ENCODE results near the gene LSMEM2. TPM values are rescaled to one million over a fixed set of nuclear protein-coding genes. Genes with fewer than 3 reads are reported as not detected.

The LSMEM2 gene
- total and polyA plus RNA-seq, 2 experiments from 2014 or later, result 0.59 to 0.86 TPM

DNA sequence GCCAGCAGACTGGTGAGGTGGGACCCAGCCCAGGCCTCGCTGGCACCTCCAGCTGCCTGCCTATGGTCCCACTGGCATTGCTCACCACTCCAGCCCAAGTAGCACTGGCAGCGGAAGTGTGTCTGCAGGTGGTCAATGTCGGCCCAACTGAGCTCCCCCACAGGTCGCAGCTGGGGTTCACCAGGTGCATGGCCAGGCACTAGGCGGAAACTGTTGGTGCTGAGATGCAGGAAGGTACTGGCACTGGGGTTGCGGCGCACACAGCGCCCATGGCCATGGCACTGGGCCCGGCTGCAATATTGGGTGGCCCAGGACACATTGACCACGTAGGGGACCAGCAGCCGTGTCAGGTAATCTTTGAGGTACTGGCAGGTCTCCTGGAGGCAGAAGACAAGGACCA is 39.3 kb downstream of the LSMEM2 start:
- Histone ChIP-seq H3K4me3 (no peak overlapping the region), H4K20me1 (replicated peaks; ENCODE audit: insufficient read depth) (peaks cover 5% of the 10 kb centered on the region; the same call in 1 of the 2 replicates), H3K27me3 (ENCODE audit: insufficient read depth) (no peaks in the 10 kb centered on the region), H2AFZ (no peak overlapping the region), H3F3A (replicated peaks; ENCODE audit: low read depth) (peaks cover 20% of the 10 kb centered on the region; the same call in 1 of the 2 replicates), H3K27ac (ENCODE audit: low read depth) (no peak overlapping the region), H3K36me3 (ENCODE audit: insufficient read depth) (peaks cover 8% of the 10 kb centered on the region), H3K4me2 (no peak overlapping the region), H3K9me2 (ENCODE audit: insufficient read depth) (no peaks in the 10 kb centered on the region), H3K4me1 (ENCODE audit: insufficient read depth) (peaks cover 11% of the 10 kb centered on the region), H3K79me2 (replicated peaks; ENCODE audit: insufficient read depth) (peaks cover 26% of the 10 kb centered on the region)
- H3K4me3 Mint-ChIP-seq, result no peak overlapping the region; the same call in 2 of the 3 replicates
- no peak for TF ChIP-seq EZH2phosphoT487 (IDR thresholded peaks at IDR 0.05; ENCODE audit: unreplicated experiment)
- TF ChIP-seq NANOG (IDR thresholded peaks at IDR 0.05; ENCODE audit: borderline replicate concordance), result no peak
- TF ChIP-seq, protein P1, sequence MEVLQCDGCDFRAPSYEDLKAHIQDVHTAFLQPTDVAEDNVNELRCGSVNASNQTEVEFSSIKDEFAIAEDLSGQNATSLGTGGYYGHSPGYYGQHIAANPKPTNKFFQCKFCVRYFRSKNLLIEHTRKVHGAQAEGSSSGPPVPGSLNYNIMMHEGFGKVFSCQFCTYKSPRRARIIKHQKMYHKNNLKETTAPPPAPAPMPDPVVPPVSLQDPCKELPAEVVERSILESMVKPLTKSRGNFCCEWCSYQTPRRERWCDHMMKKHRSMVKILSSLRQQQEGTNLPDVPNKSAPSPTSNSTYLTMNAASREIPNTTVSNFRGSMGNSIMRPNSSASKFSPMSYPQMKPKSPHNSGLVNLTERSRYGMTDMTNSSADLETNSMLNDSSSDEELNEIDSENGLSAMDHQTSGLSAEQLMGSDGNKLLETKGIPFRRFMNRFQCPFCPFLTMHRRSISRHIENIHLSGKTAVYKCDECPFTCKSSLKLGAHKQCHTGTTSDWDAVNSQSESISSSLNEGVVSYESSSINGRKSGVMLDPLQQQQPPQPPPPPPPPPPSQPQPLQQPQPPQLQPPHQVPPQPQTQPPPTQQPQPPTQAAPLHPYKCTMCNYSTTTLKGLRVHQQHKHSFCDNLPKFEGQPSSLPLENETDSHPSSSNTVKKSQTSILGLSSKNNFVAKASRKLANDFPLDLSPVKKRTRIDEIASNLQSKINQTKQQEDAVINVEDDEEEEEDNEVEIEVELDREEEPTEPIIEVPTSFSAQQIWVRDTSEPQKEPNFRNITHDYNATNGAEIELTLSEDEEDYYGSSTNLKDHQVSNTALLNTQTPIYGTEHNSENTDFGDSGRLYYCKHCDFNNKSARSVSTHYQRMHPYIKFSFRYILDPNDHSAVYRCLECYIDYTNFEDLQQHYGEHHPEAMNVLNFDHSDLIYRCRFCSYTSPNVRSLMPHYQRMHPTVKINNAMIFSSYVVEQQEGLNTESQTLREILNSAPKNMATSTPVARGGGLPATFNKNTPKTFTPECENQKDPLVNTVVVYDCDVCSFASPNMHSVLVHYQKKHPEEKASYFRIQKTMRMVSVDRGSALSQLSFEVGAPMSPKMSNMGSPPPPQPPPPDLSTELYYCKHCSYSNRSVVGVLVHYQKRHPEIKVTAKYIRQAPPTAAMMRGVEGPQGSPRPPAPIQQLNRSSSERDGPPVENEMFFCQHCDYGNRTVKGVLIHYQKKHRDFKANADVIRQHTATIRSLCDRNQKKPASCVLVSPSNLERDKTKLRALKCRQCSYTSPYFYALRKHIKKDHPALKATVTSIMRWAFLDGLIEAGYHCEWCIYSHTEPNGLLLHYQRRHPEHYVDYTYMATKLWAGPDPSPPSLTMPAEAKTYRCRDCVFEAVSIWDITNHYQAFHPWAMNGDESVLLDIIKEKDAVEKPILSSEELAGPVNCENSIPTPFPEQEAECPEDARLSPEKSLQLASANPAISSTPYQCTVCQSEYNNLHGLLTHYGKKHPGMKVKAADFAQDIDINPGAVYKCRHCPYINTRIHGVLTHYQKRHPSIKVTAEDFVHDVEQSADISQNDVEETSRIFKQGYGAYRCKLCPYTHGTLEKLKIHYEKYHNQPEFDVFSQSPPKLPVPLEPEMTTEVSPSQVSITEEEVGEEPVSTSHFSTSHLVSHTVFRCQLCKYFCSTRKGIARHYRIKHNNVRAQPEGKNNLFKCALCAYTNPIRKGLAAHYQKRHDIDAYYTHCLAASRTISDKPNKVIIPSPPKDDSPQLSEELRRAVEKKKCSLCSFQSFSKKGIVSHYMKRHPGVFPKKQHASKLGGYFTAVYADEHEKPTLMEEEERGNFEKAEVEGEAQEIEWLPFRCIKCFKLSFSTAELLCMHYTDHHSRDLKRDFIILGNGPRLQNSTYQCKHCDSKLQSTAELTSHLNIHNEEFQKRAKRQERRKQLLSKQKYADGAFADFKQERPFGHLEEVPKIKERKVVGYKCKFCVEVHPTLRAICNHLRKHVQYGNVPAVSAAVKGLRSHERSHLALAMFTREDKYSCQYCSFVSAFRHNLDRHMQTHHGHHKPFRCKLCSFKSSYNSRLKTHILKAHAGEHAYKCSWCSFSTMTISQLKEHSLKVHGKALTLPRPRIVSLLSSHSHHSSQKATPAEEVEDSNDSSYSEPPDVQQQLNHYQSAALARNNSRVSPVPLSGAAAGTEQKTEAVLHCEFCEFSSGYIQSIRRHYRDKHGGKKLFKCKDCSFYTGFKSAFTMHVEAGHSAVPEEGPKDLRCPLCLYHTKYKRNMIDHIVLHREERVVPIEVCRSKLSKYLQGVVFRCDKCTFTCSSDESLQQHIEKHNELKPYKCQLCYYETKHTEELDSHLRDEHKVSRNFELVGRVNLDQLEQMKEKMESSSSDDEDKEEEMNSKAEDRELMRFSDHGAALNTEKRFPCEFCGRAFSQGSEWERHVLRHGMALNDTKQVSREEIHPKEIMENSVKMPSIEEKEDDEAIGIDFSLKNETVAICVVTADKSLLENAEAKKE (CRISPR knock-in tag; IDR thresholded peaks at IDR 0.05), result no peak
- TF ChIP-seq ZNF114 (CRISPR knock-in tag; IDR thresholded peaks at IDR 0.05), result no peak
- TF ChIP-seq, protein P2, sequence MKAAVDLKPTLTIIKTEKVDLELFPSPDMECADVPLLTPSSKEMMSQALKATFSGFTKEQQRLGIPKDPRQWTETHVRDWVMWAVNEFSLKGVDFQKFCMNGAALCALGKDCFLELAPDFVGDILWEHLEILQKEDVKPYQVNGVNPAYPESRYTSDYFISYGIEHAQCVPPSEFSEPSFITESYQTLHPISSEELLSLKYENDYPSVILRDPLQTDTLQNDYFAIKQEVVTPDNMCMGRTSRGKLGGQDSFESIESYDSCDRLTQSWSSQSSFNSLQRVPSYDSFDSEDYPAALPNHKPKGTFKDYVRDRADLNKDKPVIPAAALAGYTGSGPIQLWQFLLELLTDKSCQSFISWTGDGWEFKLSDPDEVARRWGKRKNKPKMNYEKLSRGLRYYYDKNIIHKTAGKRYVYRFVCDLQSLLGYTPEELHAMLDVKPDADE (IDR thresholded peaks at IDR 0.05), result no peak
- TF ChIP-seq, protein P3, sequence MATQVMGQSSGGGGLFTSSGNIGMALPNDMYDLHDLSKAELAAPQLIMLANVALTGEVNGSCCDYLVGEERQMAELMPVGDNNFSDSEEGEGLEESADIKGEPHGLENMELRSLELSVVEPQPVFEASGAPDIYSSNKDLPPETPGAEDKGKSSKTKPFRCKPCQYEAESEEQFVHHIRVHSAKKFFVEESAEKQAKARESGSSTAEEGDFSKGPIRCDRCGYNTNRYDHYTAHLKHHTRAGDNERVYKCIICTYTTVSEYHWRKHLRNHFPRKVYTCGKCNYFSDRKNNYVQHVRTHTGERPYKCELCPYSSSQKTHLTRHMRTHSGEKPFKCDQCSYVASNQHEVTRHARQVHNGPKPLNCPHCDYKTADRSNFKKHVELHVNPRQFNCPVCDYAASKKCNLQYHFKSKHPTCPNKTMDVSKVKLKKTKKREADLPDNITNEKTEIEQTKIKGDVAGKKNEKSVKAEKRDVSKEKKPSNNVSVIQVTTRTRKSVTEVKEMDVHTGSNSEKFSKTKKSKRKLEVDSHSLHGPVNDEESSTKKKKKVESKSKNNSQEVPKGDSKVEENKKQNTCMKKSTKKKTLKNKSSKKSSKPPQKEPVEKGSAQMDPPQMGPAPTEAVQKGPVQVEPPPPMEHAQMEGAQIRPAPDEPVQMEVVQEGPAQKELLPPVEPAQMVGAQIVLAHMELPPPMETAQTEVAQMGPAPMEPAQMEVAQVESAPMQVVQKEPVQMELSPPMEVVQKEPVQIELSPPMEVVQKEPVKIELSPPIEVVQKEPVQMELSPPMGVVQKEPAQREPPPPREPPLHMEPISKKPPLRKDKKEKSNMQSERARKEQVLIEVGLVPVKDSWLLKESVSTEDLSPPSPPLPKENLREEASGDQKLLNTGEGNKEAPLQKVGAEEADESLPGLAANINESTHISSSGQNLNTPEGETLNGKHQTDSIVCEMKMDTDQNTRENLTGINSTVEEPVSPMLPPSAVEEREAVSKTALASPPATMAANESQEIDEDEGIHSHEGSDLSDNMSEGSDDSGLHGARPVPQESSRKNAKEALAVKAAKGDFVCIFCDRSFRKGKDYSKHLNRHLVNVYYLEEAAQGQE (IDR thresholded peaks at IDR 0.05; ENCODE audit: unreplicated experiment), result no peak
- TF ChIP-seq EZH2 (IDR thresholded peaks at IDR 0.05; ENCODE audit: low read depth, unreplicated experiment), result no peak
- TF ChIP-seq, protein P4, sequence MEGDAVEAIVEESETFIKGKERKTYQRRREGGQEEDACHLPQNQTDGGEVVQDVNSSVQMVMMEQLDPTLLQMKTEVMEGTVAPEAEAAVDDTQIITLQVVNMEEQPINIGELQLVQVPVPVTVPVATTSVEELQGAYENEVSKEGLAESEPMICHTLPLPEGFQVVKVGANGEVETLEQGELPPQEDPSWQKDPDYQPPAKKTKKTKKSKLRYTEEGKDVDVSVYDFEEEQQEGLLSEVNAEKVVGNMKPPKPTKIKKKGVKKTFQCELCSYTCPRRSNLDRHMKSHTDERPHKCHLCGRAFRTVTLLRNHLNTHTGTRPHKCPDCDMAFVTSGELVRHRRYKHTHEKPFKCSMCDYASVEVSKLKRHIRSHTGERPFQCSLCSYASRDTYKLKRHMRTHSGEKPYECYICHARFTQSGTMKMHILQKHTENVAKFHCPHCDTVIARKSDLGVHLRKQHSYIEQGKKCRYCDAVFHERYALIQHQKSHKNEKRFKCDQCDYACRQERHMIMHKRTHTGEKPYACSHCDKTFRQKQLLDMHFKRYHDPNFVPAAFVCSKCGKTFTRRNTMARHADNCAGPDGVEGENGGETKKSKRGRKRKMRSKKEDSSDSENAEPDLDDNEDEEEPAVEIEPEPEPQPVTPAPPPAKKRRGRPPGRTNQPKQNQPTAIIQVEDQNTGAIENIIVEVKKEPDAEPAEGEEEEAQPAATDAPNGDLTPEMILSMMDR (conservative IDR thresholded peaks at IDR 0.05; ENCODE audit: low read depth in 2 of 2), result no peak
- no peak for TF ChIP-seq POLR2AphosphoS5 (IDR thresholded peaks at IDR 0.05; ENCODE audit: low read depth)
- TF ChIP-seq JUNB (IDR thresholded peaks at IDR 0.05; ENCODE audit: unreplicated experiment), result no peak
- TF ChIP-seq CREB1 (CRISPR knock-in tag; IDR thresholded peaks at IDR 0.05; ENCODE audit: low read depth), result no peak
- no peak for TF ChIP-seq STAT1 (IDR thresholded peaks at IDR 0.05; ENCODE audit: unreplicated experiment)
- TF ChIP-seq ZNF331 (CRISPR knock-in tag; IDR thresholded peaks at IDR 0.05; ENCODE audit: low read depth), result no peak
- ATAC-seq, result no peak
- no peak for DNase-seq (ENCODE audit: low spot score)
- H3K36me3 Mint-ChIP-seq (ENCODE audit: low read depth), result peaks cover 64% of the 10 kb centered on the region
- H3K9me3 Mint-ChIP-seq, result peaks cover 12% of the 10 kb centered on the region
- H3K4me1 Mint-ChIP-seq, result peaks cover 25% of the 10 kb centered on the region
- H3K27me3 Mint-ChIP-seq (ENCODE audit: insufficient read depth, low read depth, poor library complexity), result peaks cover 10% of the 10 kb centered on the region
- no peak overlapping the region for H3K27ac Mint-ChIP-seq

Measured in GM23338 (cell line).